Kasumi-1 (cell line): ENCODE data around the gene SEMA3D.
A peak's percentile ranks its signal among the peaks of the same experiment; 100 is the strongest.

Source experiments
- DNase-seq, 2 experiments: peaks; one replicate each; lab custom pipeline; 2025; lab: John Stamatoyannopoulos, UW

The SEMA3D gene

GRCh38 chr7:85078181-85078580 lies 108.7 kb downstream of the SEMA3D start:
- peak; percentile 28 to 30 for DNase-seq

GRCh38 chr7:85075864-85076263 lies 111.0 kb downstream of the SEMA3D start:
- DNase-seq, result no peak

- DNase-seq, result no peak
Measured at GRCh38 chr7:85074992-85075391, 111.9 kb downstream of the SEMA3D start.

GRCh38 chr7:85074016-85074415 lies 112.8 kb downstream of the SEMA3D start:
- no peak for DNase-seq

- DNase-seq, result no peak
Measured at GRCh38 chr7:85070967-85071628, 115.8 kb downstream of the SEMA3D start.

GRCh38 chr7:85068799-85069198 lies 118.1 kb downstream of the SEMA3D start:
- DNase-seq, result no peak

- no peak for DNase-seq
Measured at GRCh38 chr7:85067371-85067770, 119.5 kb downstream of the SEMA3D start.

GRCh38 chr7:85065888-85066485 lies 120.9 kb downstream of the SEMA3D start:
- no peak for DNase-seq

- no peak for DNase-seq
Measured at GRCh38 chr7:85065306-85065705, 121.5 kb downstream of the SEMA3D start.

- DNase-seq, result no peak
Measured at GRCh38 chr7:85062651-85063050, 124.2 kb downstream of the SEMA3D start.

GRCh38 chr7:85061456-85061855 lies 125.4 kb downstream of the SEMA3D start:
- DNase-seq, result no peak

GRCh38 chr7:85060696-85061095 lies 126.2 kb downstream of the SEMA3D start:
- DNase-seq, result no peak

GRCh38 chr7:85055906-85056305 lies 130.9 kb downstream of the SEMA3D start:
- no peak for DNase-seq

GRCh38 chr7:85055196-85055595 lies 131.7 kb downstream of the SEMA3D start:
- DNase-seq, result no peak

GRCh38 chr7:85054306-85054705 lies 132.6 kb downstream of the SEMA3D start:
- DNase-seq, result no peak

GRCh38 chr7:85052894-85053293 lies 134.0 kb downstream of the SEMA3D start:
- no peak for DNase-seq

GRCh38 chr7:85052056-85052737 lies 134.7 kb downstream of the SEMA3D start:
- no peak for DNase-seq

GRCh38 chr7:85046534-85046933 lies 140.3 kb downstream of the SEMA3D start:
- no peak for DNase-seq

- DNase-seq, result peak; percentile 65 to 79
Measured at GRCh38 chr7:85041605-85042216, 145.1 kb downstream of the SEMA3D start.

- DNase-seq, result no peak
Measured at GRCh38 chr7:85039196-85039923, 147.5 kb downstream of the SEMA3D start.

- no peak for DNase-seq
Measured at GRCh38 chr7:85038466-85038865, 148.4 kb downstream of the SEMA3D start.

- no peak for DNase-seq
Measured at GRCh38 chr7:85033263-85033662, 153.6 kb downstream of the SEMA3D start.
